Measurements from ENCODE around the gene MRM3. TPM values are rescaled to one million over a fixed set of nuclear protein-coding genes. Genes with fewer than 3 reads are reported as not detected.
A peak's percentile ranks its signal among the peaks of the same experiment; 100 is the strongest.
"Not testable (repeated sequence)": the region's sequence is repeated elsewhere in the genome, so short reads cannot be mapped to it uniquely, and the experiment has no call there.

The MRM3 gene
- total RNA-seq, 2 donors from 2014 or later, result 23.2 to 28.5 TPM

GRCh38 chr17:750431-751037 lies 31.6 kb upstream of the MRM3 start:
- no peak for ATAC-seq
- Mint-ChIP-seq H3K36me3 (peaks cover 18 to 46% of the 10 kb centered on the region in 2 donors), H3K9me3 (peaks cover 0 to 18% of the 10 kb centered on the region in 2 donors), H3K27ac (peak overlapping the region; percentile 90 to 99)
- DNase-seq (ENCODE audit: low spot score in 2 of 2), result no peak

- Mint-ChIP-seq H3K9me3 (peaks cover 0 to 22% of the 10 kb centered on the region in 2 donors), H3K36me3 (peaks cover 15 to 51% of the 10 kb centered on the region in 2 donors), H3K27ac (peak overlapping the region; percentile 90 to 99)
- peak; percentile 53 to 57 for ATAC-seq
- peak; percentile 55 to 62 for DNase-seq (ENCODE audit: low spot score in 2 of 2)
Measured at GRCh38 chr17:751269-752001, 30.7 kb upstream of the MRM3 start.

DNA sequence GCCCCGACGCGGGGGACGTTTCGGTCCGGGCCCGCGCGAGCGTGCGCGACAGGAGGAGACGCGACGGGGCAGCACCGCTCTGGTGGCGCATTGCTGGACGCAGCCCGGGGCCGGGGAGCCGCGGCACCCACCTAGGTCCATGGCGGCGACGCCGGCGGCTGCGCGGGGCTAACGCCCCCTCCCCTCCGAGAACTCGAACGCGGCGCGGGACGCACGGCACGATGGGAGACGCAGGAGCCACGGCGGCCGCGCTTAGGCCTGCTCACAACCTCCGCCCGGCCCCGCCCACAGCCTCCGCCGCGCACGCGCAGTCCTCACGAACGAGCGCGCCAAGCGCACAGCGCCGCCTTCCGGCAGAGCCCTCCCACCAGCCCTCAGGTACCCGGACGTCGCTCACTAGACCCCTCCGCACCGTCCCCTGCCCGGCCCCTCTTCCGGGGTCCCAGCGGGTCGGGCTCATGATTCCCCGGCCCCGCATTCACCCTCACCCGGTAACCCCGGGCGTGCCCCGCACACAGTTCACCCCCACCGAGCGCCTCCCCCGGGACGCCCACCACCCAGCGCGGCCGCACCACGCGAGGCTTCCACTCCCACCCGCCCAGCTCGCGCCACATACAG lies 30.0 kb upstream of the MRM3 start, which contains the start of gene GEMIN4:
GEMIN4 (minus strand) TSS at position 263 of the 618 bp plus-strand sequence; CDS start at position 141, 122 bp downstream.
- peaks cover 0 to 22% of the 10 kb centered on the region in 2 donors for H3K9me3 Mint-ChIP-seq
- DNase-seq (ENCODE audit: low spot score in 2 of 2), result peak; percentile 96 to 100
- H3K36me3 Mint-ChIP-seq, result peaks cover 15 to 51% of the 10 kb centered on the region in 2 donors
- H3K27ac Mint-ChIP-seq, result peak within 1 kb of the TSS; percentile 90 to 99
- peak; percentile 87 to 89 for ATAC-seq

DNA sequence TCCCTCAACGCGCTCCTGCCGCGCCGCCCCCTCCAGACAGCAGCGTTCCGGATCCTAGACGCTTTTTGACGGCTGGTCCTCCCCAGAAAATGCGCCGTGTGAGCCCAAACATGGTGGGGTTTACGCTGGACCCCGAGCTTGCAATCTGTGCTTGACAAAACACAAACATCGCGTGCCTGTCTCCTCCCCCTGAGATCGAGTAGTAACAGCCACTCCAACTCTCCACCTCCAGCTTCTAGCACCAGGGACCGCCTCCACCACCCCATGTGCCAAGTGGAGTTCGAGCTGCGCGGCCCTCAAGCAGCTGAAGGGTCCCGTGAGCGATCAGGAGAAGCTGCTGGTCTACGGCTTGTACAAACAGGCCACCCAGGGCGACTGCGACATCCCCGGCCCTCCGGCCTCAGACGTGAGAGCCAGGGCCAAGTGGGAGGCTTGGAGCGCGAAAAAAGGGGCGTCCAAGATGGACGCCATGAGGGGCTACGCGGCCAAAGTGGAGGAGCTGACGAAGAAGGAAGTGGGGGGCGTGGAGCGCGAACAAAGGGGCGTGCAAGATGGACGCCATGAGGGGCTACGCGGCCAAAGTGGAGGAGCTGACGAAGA lies 29.4 kb upstream of the MRM3 start:
- DNase-seq (ENCODE audit: low spot score in 2 of 2), result peak in 1 of 2 donors; percentile 20
- H3K27ac Mint-ChIP-seq, result peak overlapping the region; percentile 90 to 98
- peak; percentile 1 to 2 for ATAC-seq
- H3K36me3 Mint-ChIP-seq, result peaks cover 14 to 49% of the 10 kb centered on the region in 2 donors
- peaks cover 0 to 22% of the 10 kb centered on the region in 2 donors for H3K9me3 Mint-ChIP-seq

GRCh38 chr17:753418-753817 lies 28.7 kb upstream of the MRM3 start:
- no peak for ATAC-seq
- H3K27ac Mint-ChIP-seq, result peak overlapping the region in 1 of 2 donors; percentile 60

DNA sequence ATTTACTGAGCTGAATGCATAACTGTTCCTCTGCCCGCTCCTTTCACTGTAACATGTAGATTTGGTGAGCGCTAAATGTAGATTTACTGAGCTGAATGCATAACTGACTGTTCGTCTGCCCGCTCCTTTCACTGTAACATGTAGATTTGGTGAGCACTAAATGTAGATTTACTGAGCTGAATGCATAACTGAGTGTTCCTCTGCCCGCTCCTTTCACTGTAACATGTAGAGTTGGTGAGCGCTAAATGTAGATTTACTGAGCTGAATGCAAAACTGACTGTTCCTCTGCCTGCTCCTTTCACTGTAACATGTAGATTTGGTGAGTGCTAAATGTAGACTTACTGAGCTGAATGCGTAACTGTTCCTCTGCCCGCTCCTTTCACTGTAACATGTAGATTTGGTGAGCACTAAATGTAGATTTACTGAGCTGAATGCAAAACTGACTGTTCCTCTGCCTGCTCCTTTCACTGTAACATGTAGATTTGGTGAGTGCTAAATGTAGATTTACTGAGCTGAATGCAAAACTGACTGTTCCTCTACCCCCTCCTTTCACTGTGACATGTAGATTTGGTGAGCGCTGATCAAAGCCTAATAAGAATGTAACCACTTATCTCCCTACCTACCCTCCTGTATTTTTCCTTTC lies 26.7 kb upstream of the MRM3 start:
- H3K36me3 Mint-ChIP-seq, result peaks cover 9 to 25% of the 10 kb centered on the region in 2 donors
- not testable (repeated sequence) for DNase-seq (ENCODE audit: low spot score in 2 of 2); H3K27ac Mint-ChIP-seq; H3K9me3 Mint-ChIP-seq; ATAC-seq

More at GRCh38 chr17:753418-753817, 28.7 kb upstream of the MRM3 start:
- Mint-ChIP-seq H3K36me3 (peaks cover 9 to 42% of the 10 kb centered on the region in 2 donors), H3K9me3 (peaks cover 0 to 16% of the 10 kb centered on the region in 2 donors)
- DNase-seq (ENCODE audit: low spot score in 2 of 2), result no peak

DNA sequence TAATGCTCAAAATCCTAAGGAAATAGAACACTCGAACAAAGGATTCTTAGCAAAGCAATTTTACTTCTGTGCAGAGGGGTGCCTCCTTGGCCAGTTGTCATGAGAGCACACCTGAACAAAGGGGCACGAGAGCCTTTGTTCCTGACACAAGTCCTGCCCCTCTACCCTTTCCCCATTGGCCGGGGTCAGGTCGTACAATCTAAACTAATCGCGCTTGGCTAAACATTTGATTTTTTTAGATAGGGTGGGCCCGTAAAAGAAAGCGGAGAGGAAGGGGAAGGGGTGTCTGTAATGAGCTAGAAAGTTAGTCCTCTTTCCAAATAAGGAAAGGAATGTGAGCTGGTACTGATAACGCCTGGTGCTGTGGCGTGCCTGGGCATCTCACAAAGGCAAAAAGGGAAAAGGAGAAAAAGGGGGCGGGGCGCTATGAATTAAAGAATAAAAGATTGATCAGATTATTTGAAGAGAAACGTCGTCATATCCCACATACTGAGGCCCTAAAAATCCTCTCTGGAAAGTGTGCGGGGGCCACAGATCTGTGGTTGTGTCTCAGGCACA lies 26.1 kb upstream of the MRM3 start:
- not testable (repeated sequence) for DNase-seq (ENCODE audit: low spot score in 2 of 2); ATAC-seq; H3K9me3 Mint-ChIP-seq; H3K27ac Mint-ChIP-seq
- peaks cover 7 to 19% of the 10 kb centered on the region in 2 donors for H3K36me3 Mint-ChIP-seq

- no peak for ATAC-seq
- no peak for DNase-seq (ENCODE audit: low spot score in 2 of 2)
- Mint-ChIP-seq H3K36me3 (peaks cover 0 to 13% of the 10 kb centered on the region in 2 donors), H3K27ac (no peak overlapping the region), H3K9me3 (peaks cover 0 to 5% of the 10 kb centered on the region in 2 donors)
Measured at GRCh38 chr17:759964-760363, 22.2 kb upstream of the MRM3 start.

- H3K9me3 Mint-ChIP-seq, result peaks cover 0 to 5% of the 10 kb centered on the region in 2 donors
Measured at GRCh38 chr17:760371-760770, 21.8 kb upstream of the MRM3 start.

GRCh38 chr17:767076-767475 lies 15.1 kb upstream of the MRM3 start:
- ATAC-seq (no peak), DNase-seq (ENCODE audit: low spot score in 2 of 2) (no peak)
- H3K27ac Mint-ChIP-seq, result no peak overlapping the region
- H3K36me3 Mint-ChIP-seq, result peaks cover 0 to 26% of the 10 kb centered on the region in 2 donors
- H3K9me3 Mint-ChIP-seq, result no peaks in the 10 kb centered on the region

More at GRCh38 chr17:760371-760770, 21.8 kb upstream of the MRM3 start:
- DNase-seq (ENCODE audit: low spot score in 2 of 2), result no peak
- no peak for ATAC-seq
- no peak overlapping the region for H3K27ac Mint-ChIP-seq
- H3K36me3 Mint-ChIP-seq, result peaks cover 0 to 10% of the 10 kb centered on the region in 2 donors

GRCh38 chr17:773016-773415 lies 9.1 kb upstream of the MRM3 start:
- peak overlapping the region in 1 of 2 donors; percentile 62 for H3K27ac Mint-ChIP-seq
- no peaks in the 10 kb centered on the region for H3K9me3 Mint-ChIP-seq
- peaks cover 5 to 39% of the 10 kb centered on the region in 2 donors for H3K36me3 Mint-ChIP-seq
- DNase-seq (ENCODE audit: low spot score in 2 of 2) (no peak), ATAC-seq (no peak)

DNA sequence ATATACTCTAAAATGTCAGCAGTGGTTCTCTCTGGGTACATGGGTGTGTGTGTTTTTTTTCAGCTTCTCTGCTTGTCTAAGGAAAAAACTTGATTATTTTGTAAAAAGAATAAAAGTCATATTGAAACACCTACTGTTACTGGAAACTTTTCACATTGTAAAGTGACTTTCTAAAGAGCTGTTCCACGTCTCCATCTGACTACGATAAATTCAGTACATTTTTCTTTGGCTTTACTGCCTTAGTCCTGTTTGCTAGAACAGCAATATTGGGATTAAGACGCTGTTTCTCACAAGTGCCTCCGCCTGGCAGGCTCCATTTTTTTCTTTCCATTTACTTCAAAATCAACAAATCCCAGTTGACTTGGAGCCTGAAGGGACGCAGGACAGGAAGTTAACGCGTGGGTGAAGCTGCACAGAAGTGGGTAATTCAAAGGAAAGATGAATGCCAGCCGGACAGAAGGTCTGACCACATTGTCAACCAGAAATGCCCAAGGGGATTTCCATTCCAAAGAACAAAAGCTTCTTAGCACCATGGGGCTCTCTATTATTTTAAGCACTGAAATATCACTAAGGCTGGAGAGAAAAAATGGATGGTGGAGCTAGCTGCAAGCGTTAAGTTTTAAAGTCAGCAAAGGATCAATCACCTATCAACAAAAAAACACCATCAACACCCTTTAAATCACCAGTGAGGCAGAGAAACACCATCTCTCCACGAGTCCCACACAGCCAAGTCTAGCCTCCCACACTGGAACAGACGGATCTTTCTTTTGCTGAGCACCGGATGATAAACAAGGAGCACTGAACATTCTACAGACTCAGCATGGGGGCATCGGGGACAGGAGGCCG lies 8.5 kb upstream of the MRM3 start:
- peak overlapping the region; percentile 62 to 90 for H3K27ac Mint-ChIP-seq
- peak; percentile 57 to 63 for ATAC-seq
- peaks cover 9 to 37% of the 10 kb centered on the region in 2 donors for H3K36me3 Mint-ChIP-seq
- H3K9me3 Mint-ChIP-seq, result no peaks in the 10 kb centered on the region
- no peak for DNase-seq (ENCODE audit: low spot score in 2 of 2)

DNA sequence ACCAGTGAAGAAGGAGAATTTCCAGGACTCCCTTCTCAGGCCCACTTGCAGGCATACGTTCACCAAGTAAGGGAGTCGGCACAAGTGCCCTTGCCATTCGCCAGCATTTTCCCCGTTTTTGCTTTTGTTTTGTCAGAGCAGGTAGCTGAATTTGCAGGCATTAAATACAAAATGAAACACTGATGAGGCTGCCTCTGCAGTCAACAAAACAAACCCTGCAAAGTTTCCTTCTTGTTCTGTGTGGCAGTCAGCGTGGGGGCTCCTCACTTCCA lies 7.9 kb upstream of the MRM3 start:
- DNase-seq (ENCODE audit: low spot score in 2 of 2), result no peak
- ATAC-seq, result no peak
- Mint-ChIP-seq H3K9me3 (no peaks in the 10 kb centered on the region), H3K27ac (peak overlapping the region in 1 of 2 donors; percentile 90), H3K36me3 (peaks cover 9 to 32% of the 10 kb centered on the region in 2 donors)

DNA sequence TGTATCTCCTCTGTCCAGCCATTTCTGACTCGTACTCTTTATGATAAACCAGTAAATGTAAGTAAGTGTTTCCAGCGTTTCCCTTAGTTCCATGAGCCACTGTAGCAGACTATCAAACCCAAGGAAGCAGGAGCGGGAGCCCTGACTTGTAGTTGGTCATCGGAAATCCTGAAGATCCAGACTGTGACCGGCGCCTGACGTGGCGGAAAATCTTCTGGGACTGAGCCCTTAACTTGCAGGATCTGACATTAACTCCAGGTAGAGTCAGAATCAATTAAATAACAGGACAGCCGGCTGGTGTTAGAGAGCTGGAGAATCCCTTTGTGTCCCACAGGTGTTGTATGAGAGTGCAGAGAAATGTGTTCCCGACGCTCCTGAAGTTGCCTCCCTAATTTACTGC lies 4.1 kb upstream of the MRM3 start:
- ATAC-seq (no peak), DNase-seq (ENCODE audit: low spot score in 2 of 2) (no peak)
- H3K9me3 Mint-ChIP-seq, result no peaks in the 10 kb centered on the region
- H3K27ac Mint-ChIP-seq, result no peak overlapping the region
- H3K36me3 Mint-ChIP-seq, result peaks cover 21 to 24% of the 10 kb centered on the region in 2 donors

DNA sequence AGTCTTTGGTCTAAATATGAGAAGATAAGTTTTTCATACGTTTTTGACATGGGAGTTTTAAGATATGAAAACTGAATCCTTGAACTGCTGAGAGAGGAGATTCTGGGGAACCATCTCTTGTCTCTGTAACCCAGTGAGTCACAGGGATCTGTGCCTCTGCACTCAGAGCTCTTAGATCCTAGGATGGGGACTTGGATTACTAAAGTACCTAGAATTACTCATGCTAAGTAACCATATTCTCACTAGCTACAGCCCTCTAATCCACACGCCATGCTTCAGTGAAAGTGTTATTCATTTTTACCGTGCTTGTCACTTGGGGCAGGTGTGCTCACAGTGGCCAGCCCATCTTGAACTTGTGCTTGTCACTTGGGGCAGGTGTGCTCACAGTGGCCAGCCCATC lies 2.0 kb downstream of the MRM3 start:
- no peaks in the 10 kb centered on the region for H3K9me3 Mint-ChIP-seq
- ATAC-seq, result peak; percentile 63 to 70
- H3K36me3 Mint-ChIP-seq, result peaks cover 20% of the 10 kb centered on the region in 2 donors
- no peak for DNase-seq (ENCODE audit: low spot score in 2 of 2)
- H3K27ac Mint-ChIP-seq, result peak overlapping the region in 1 of 2 donors; percentile 8

Measured in activated naive CD4-positive, alpha-beta T cell treated with anti-CD3 and anti-CD28 coated beads, Interleukin-2, amount 50 U/mL, for 72 hours (primary cell).